H1 (cell line): Measurements from ENCODE around the gene LAIR1. TPM values are rescaled to one million over a fixed set of nuclear protein-coding genes. Genes with fewer than 3 reads are reported as not detected.

Experiments used
- CTCF ChIA-PET: fragments of 300-600 bp; sonication (Branson Sonifier 250); formaldehyde crosslinking; loops from one replicate; lab custom pipeline; 2021; ENCODE audit not compliant: partially characterized antibody; lab: Charles Lee
- POLR2A ChIA-PET: fragments of 300-600 bp; sonication (Branson Sonifier 250); formaldehyde crosslinking; loops from one replicate; lab custom pipeline; 2021; ENCODE audit warnings: inconsistent platforms; ENCODE audit not compliant: partially characterized antibody; lab: Charles Lee
- DNase-seq, 2 experiments: peaks; one replicate each; pipeline versions ENCODE4 v3.0.0 to v3.0.0-alpha.2; 2010 to 2022; ENCODE audit warnings: low spot score in 2 of 2, low read depth in 1 of 2, mixed read lengths in 1 of 2
- FAIRE-seq: peaks from 2 replicates; lab custom pipeline; 2011; peaks lifted over from hg19 to GRCh38; lab: Jason Lieb, UNC
- H2AFZ ChIP-seq: 2 replicates; pipeline ENCODE4 v1.8.1; 2012; ENCODE audit warnings: low read length, inconsistent platforms
- H2AK5ac ChIP-seq: 2 replicates; pipeline ENCODE4 v1.6.1; 2013; ENCODE audit warnings: low read depth, low read length
- H2BK120ac ChIP-seq: replicated peaks from 2 replicates; pipeline ENCODE3; 2013; ENCODE audit warnings: low read depth, low read length, inconsistent platforms
- H2BK12ac ChIP-seq: 2 replicates; pipeline ENCODE4 v1.6.1; 2013; ENCODE audit warnings: low read depth, low read length
- H2BK15ac ChIP-seq: 2 replicates; pipeline ENCODE4 v1.6.1; 2013; ENCODE audit warnings: low read length
- H2BK20ac ChIP-seq: 2 replicates; pipeline ENCODE4 v1.6.1; 2013; ENCODE audit warnings: low read length
- H2BK5ac ChIP-seq: 2 replicates; pipeline ENCODE4 v1.6.1; 2013; ENCODE audit warnings: low read depth, low read length
- H3K14ac ChIP-seq: 2 replicates; pipeline ENCODE4 v1.6.1; 2013; ENCODE audit warnings: inconsistent platforms; ENCODE audit not compliant: insufficient read length
- H3K18ac ChIP-seq: 2 replicates; pipeline ENCODE4 v1.6.1; 2013; ENCODE audit warnings: low read length; ENCODE audit errors: extremely low read depth
- H3K23ac ChIP-seq: 2 replicates; pipeline ENCODE4 v1.6.1; 2013; ENCODE audit warnings: inconsistent platforms; ENCODE audit not compliant: insufficient read length
- H3K23me2 ChIP-seq: 2 replicates; pipeline ENCODE4 v1.6.1; 2013; ENCODE audit warnings: low read depth, low read length
- H3K27ac ChIP-seq: 2 replicates; pipeline ENCODE4 v1.6.1; 2011; ENCODE audit warnings: low read depth, low read length, inconsistent platforms
- H3K27me3 ChIP-seq, 4 experiments: replicated peaks in 1 of 4; 1 replicate in 1 of 4; 2 replicates in 3 of 4; pipeline versions ENCODE4 v1.6.1 to v1.8.1; 2011 to 2013; ENCODE audit warnings: low read length in 3 of 4, mild to moderate bottlenecking in 3 of 4, inconsistent platforms in 2 of 4, mixed read lengths in 2 of 4, moderate library complexity in 1 of 4; ENCODE audit not compliant: control insufficient read depth in 3 of 4, insufficient read depth in 3 of 4; ENCODE audit errors: extremely low read depth in 1 of 4
- H3K36me3 ChIP-seq, 4 experiments: 2 replicates each; pipeline versions ENCODE4 v1.6.1 to v1.8.1; 2011 to 2013; ENCODE audit warnings: mild to moderate bottlenecking in 4 of 4, low read length in 3 of 4, moderate library complexity in 2 of 4, control low read depth in 1 of 4, inconsistent platforms in 1 of 4; ENCODE audit not compliant: insufficient read depth in 4 of 4, control insufficient read depth in 2 of 4
- H3K4ac ChIP-seq: replicated peaks from 2 replicates; pipeline ENCODE3; 2013; ENCODE audit warnings: low read length, low read depth, mixed read lengths, inconsistent platforms; ENCODE audit not compliant: insufficient read length
- H3K4me1 ChIP-seq, 4 experiments: replicated peaks in 1 of 4; 1 replicate in 1 of 4; 2 replicates in 3 of 4; pipeline versions ENCODE4 v1.6.1 to v1.8.1; 2011 to 2013; ENCODE audit warnings: low read length in 3 of 4, inconsistent platforms in 2 of 4, mixed read lengths in 1 of 4; ENCODE audit not compliant: insufficient read depth in 4 of 4, control insufficient read depth in 3 of 4
- H3K4me2 ChIP-seq, 2 experiments: 2 replicates each; pipeline versions ENCODE4 v1.6.1 to v1.8.1; 2011 to 2013; ENCODE audit warnings: low read depth in 2 of 2, low read length in 2 of 2, control low read depth in 1 of 2, inconsistent platforms in 1 of 2, mild to moderate bottlenecking in 1 of 2; ENCODE audit not compliant: insufficient read depth in 1 of 2
- H3K4me3 ChIP-seq, 4 experiments: fragments of 200-600, 300-600 bp in 1 of 4; sonication (generic), shearing (Covaris generic), sonication (Bioruptor Twin) in 1 of 4; 2 replicates each; pipeline versions ENCODE4 v1.5.1 to v1.8.1; 2011 to 2016; ENCODE audit warnings: low read length in 4 of 4, low read depth in 3 of 4, control low read depth in 2 of 4, inconsistent platforms in 2 of 4, mild to moderate bottlenecking in 2 of 4, mixed read lengths in 1 of 4, moderate library complexity in 1 of 4; ENCODE audit not compliant: insufficient read depth in 2 of 4; ENCODE audit errors: extremely low read depth in 1 of 4
- H3K56ac ChIP-seq: replicated peaks from 2 replicates; pipeline ENCODE3; 2013; ENCODE audit warnings: low read depth, mild to moderate bottlenecking, mixed read lengths, low read length, inconsistent platforms; ENCODE audit not compliant: insufficient read length
- H3K79me1 ChIP-seq: 2 replicates; pipeline ENCODE4 v1.6.1; 2013; ENCODE audit warnings: low read depth, low read length, control low read depth
- H3K79me2 ChIP-seq, 2 experiments: 2 replicates each; pipeline versions ENCODE4 v1.6.1 to v1.8.1; 2012 to 2013; ENCODE audit warnings: low read length in 2 of 2, mild to moderate bottlenecking in 2 of 2, inconsistent platforms in 1 of 2; ENCODE audit not compliant: insufficient read depth in 2 of 2, control insufficient read depth in 1 of 2
- H3K9ac ChIP-seq, 4 experiments: replicated peaks in 1 of 4; 1 replicate in 1 of 4; 2 replicates in 3 of 4; pipeline versions ENCODE4 v1.6.1 to v1.8.1; 2011 to 2013; ENCODE audit warnings: low read depth in 3 of 4, low read length in 3 of 4, control low read depth in 2 of 4, mild to moderate bottlenecking in 2 of 4, moderate library complexity in 2 of 4, inconsistent platforms in 1 of 4; ENCODE audit errors: extremely low read depth in 1 of 4
- H3K9me3 ChIP-seq, 2 experiments: 2 replicates each; pipeline versions ENCODE4 v1.6.1 to v1.8.1; 2012 to 2013; ENCODE audit warnings: mild to moderate bottlenecking in 2 of 2, moderate library complexity in 2 of 2, control low read depth in 1 of 2, inconsistent platforms in 1 of 2, low read depth in 1 of 2, low read length in 1 of 2, mixed read lengths in 1 of 2; ENCODE audit not compliant: insufficient read depth in 2 of 2
- H4K20me1 ChIP-seq, 2 experiments: replicated peaks in 1 of 2; 2 replicates each; pipeline versions ENCODE3 to v1.8.1; 2011 to 2013; ENCODE audit warnings: inconsistent platforms in 2 of 2, low read length in 2 of 2, mild to moderate bottlenecking in 1 of 2; ENCODE audit not compliant: insufficient read depth in 2 of 2, control insufficient read depth in 1 of 2
- H4K5ac ChIP-seq: 2 replicates; pipeline ENCODE4 v1.6.1; 2013; ENCODE audit warnings: low read length, low read depth, mixed read lengths, inconsistent platforms; ENCODE audit not compliant: insufficient read length
- H4K8ac ChIP-seq: 2 replicates; pipeline ENCODE4 v1.8.0; 2013; ENCODE audit warnings: mild to moderate bottlenecking, moderate library complexity, low read length, inconsistent platforms; ENCODE audit not compliant: insufficient read depth; ENCODE audit errors: extremely low read depth
- H4K91ac ChIP-seq: replicated peaks from 2 replicates; pipeline ENCODE3; 2013; ENCODE audit warnings: low read length, mixed read lengths, inconsistent platforms; ENCODE audit not compliant: insufficient read length
- E2F6 ChIP-seq: IDR thresholded peaks from 2 replicates; pipeline ENCODE4 v1.6.1; 2012; ENCODE audit warnings: inconsistent platforms
- KDM1A ChIP-seq: fragments of 200-600, 300-600 bp; sonication (generic); IDR thresholded peaks from 2 replicates; pipeline ENCODE4 v1.7.1; 2016; ENCODE audit warnings: mild to moderate bottlenecking, low read length, borderline replicate concordance
- POLR2A ChIP-seq, 2 experiments: IDR thresholded peaks; 1 replicate in 1 of 2; 2 replicates in 1 of 2; pipeline ENCODE4 v1.6.1; 2011; ENCODE audit warnings: low read depth in 2 of 2, low read length in 2 of 2, mild to moderate bottlenecking in 2 of 2; ENCODE audit errors: control extremely low read depth in 1 of 2
- USF2 ChIP-seq: IDR thresholded peaks from 2 replicates; pipeline ENCODE4 v1.6.1; 2011; ENCODE audit warnings: low read length, improper control_type of control experiment
- WGBS, 2 experiments: shearing (Covaris generic) in 1 of 2; methylation state at CpG; one replicate each; pipeline versions ENCODE4 v1.1.6 to v1.1.7; 2013 to 2015; ENCODE audit warnings: low lambda C conversion rate in 2 of 2, mixed read lengths in 2 of 2, inconsistent platforms in 1 of 2, low coverage in 1 of 2, missing lambda C conversion rate in 1 of 2; ENCODE audit not compliant: insufficient replicate concordance in 2 of 2, insufficient coverage in 1 of 2, insufficient read length in 1 of 2; ENCODE audit errors: extremely low coverage in 1 of 2, missing lambda C conversion rate in 1 of 2; 5-methylcytosine and 5-hydroxymethylcytosine counted together
- polyA plus RNA-seq, 7 experiments: library from polyadenylated mRNA; depleted of rRNA in 3 of 7; stranded (reverse) in 5 of 7; unstranded in 2 of 7; fragments of >200 nt in 5 of 7; fragments of 200-250 nt in 2 of 7; gene quantifications; 1 replicate in 5 of 7; 2 replicates in 1 of 7; 4 replicates in 1 of 7; pipeline versions ENCODE4 v1.2.1 to v1.2.3, GENCODE V29; 2011 to 2013; ENCODE audit warnings: missing spikeins in 2 of 7, mixed read lengths in 2 of 7
- total RNA-seq: library from RNA; stranded (reverse); fragmentation: NEBNext Ultra II Directional; extraction: Animal tissue kit (Norgen Biotek cat#: 25700); gene quantifications from 2 replicates; pipeline ENCODE4 v1.2.1, GENCODE V29; 2021

Gene LAIR1
- total and polyA plus RNA-seq, 2 of the 8 experiments (the other 6 are each of a cell fraction or from before 2014, with no cell fraction given): 0.18 TPM; not detected in 1

GRCh38 chr19:54339646-54340358 lies 24.9 kb downstream of the LAIR1 start:
- no peaks in the 10 kb centered on the region for H3K23me2 ChIP-seq
- no peaks in the 10 kb centered on the region for H3K79me2 ChIP-seq
- peak overlapping the region; percentile 88; the same call in 1 of the 2 replicates for H4K8ac ChIP-seq
- no peak overlapping the region for H2BK12ac ChIP-seq
- H3K4me2 ChIP-seq: no peak overlapping the region
- H3K9ac ChIP-seq: no peak overlapping the region
- H3K79me1 ChIP-seq: no peaks in the 10 kb centered on the region
- H3K4me3 ChIP-seq: no peak overlapping the region
- no peak overlapping the region for H2BK20ac ChIP-seq
- no peak for DNase-seq
- ChIA-PET POLR2A (no interaction called here), CTCF (interaction anchor here (1.4 to 1.5 kb wide), 2 partner anchors 15 to 52 kb away, joined by 4 to 5 read pairs; no protein-coding TSS in a partner anchor)
- 91% methylated on average over 7 of the region's 9 CpGs; no CpG with 5 or more reads in 1 of the 2 experiments for WGBS, 2 experiments
- H2BK5ac ChIP-seq: no peak overlapping the region
- H3K4ac ChIP-seq: no peak overlapping the region
- no peak overlapping the region for H2AK5ac ChIP-seq
- H3K27ac ChIP-seq: no peak overlapping the region
- H3K27me3 ChIP-seq: no peaks in the 10 kb centered on the region
- H3K14ac ChIP-seq: no peak overlapping the region
- TF ChIP-seq USF2 (no peak), E2F6 (no peak), POLR2A (IDR thresholded peaks at IDR 0.05; ENCODE audit: control extremely low read depth in 1 of 2, low read depth in 2 of 2, low read length in 2 of 2) (no peak), KDM1A (no peak)
- TF ChIP-seq, all 59 proteins: peak for 0
- Histone ChIP-seq H3K23ac (no peak overlapping the region), H4K20me1 (no peaks in the 10 kb centered on the region), H2BK120ac (no peak overlapping the region), H3K36me3 (no peaks in the 10 kb centered on the region), H3K9me3 (no peaks in the 10 kb centered on the region), H3K4me1 (no peaks in the 10 kb centered on the region; a peak in 1 of 7 replicates), H4K5ac (no peak overlapping the region), H2AFZ (no peak overlapping the region), H3K18ac (no peak overlapping the region), H3K56ac (no peak overlapping the region), H4K91ac (no peak overlapping the region), H2BK15ac (no peak overlapping the region)
- FAIRE-seq: no peak
